GM13977 (cell line): ENCODE measurements around the gene SMG5.
A peak's percentile ranks its signal among the peaks of the same experiment; 100 is the strongest.

Source experiments
- DNase-seq: peaks from one replicate; pipeline ENCODE4 v3.0.0; 2012; ENCODE audit warnings: low spot score
- in situ Hi-C: fragments of 300-500 bp; cut with MboI; formaldehyde crosslinking; loops from one replicate; pipeline ENCODE4 v1.12.0; 2022; ENCODE audit warnings: low sequenced_read_pairs, low pct_unique_long_range_greater_than_20kb, mixed read lengths, inconsistent platforms; ENCODE audit not compliant: unreplicated experiment
- TF ChIP-seq, protein P1 (sequence below): IDR thresholded peaks from 2 replicates; pipeline ENCODE4 v1.5.1; 2012; ENCODE audit warnings: mild to moderate bottlenecking, control low read depth; ENCODE audit not compliant: insufficient read depth; ENCODE audit errors: extremely low read depth, missing control alignments

SMG5 gene

GRCh38 chr1:156284112-156284511 lies 1.5 kb upstream of the SMG5 start, which contains the start of gene TMEM79:
Gene TMEM79 (plus strand): TSS chr1:156284325. CDS start chr1:156285227, 902 bp downstream.
- DNase-seq = no peak
- in situ Hi-C loops = no loop called here
- TF ChIP-seq, protein P1, sequence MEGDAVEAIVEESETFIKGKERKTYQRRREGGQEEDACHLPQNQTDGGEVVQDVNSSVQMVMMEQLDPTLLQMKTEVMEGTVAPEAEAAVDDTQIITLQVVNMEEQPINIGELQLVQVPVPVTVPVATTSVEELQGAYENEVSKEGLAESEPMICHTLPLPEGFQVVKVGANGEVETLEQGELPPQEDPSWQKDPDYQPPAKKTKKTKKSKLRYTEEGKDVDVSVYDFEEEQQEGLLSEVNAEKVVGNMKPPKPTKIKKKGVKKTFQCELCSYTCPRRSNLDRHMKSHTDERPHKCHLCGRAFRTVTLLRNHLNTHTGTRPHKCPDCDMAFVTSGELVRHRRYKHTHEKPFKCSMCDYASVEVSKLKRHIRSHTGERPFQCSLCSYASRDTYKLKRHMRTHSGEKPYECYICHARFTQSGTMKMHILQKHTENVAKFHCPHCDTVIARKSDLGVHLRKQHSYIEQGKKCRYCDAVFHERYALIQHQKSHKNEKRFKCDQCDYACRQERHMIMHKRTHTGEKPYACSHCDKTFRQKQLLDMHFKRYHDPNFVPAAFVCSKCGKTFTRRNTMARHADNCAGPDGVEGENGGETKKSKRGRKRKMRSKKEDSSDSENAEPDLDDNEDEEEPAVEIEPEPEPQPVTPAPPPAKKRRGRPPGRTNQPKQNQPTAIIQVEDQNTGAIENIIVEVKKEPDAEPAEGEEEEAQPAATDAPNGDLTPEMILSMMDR = no peak

- in situ Hi-C loops = no loop called here
- TF ChIP-seq, protein P1 = no peak
- no peak for DNase-seq
Observed at GRCh38 chr1:156283521-156283920, 896 bp upstream of the SMG5 start.

DNA sequence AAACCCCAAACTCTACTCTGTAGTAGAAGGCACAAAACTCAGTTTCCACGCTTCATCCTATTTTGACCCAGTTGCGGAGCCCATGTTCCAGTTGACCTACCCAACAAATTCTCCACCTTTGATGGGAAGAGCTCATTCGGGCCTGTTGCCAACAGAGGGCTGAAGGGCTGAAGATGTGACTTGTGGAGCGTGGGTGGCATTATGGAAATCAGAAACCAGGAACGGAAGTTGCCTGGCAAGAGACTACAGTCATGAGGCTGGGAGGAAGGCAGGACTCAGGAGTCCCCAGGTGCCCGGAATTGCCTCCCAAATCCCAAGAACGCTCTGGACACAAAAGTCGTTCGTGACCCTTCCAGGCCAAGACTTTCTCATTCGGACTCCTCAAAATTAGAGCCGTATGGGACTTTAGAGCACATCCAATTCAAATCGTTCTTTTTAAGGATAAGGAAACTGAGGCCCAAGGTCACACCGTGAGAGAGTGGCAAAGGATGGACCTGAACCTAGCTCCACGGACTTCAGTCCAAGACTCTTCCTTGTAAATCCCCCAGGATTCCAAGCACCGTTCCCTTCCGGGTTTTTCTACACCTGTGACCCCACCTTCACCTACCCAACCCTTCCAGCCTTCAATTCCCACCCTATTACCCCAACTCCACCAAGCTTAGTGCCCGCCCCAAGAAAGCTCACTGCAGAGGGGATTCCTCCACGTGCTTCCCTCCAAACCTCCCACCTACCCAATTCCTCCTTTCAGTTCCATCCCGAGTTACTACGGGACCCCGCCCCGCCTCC lies 739 bp downstream of the SMG5 start:
- in situ Hi-C loops = no loop called here
- TF ChIP-seq, protein P1 = no peak
- DNase-seq = no peak

DNA sequence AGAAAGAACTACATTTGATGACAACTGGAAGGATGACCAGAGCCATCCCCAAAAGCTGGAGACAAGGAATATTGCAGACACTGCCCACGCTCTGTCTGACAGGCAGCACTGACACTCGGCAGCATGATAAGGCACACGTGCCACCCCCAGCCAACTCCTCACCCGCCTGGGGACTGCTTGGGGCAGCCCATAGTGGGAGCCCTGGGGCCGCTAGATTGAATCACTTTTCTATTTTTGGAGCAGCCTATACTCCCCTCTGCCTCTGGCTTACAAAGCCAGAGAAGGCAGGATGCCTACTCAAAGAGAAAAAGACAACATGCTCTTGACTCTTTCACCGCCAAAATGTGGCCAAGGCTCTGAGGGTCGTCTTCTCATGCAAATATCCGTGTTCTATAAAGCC lies 1.3 kb downstream of the SMG5 start:
- peak; percentile 68 for DNase-seq
- in situ Hi-C loops = no loop called here
- TF ChIP-seq, protein P1 = peak; percentile 16

DNA sequence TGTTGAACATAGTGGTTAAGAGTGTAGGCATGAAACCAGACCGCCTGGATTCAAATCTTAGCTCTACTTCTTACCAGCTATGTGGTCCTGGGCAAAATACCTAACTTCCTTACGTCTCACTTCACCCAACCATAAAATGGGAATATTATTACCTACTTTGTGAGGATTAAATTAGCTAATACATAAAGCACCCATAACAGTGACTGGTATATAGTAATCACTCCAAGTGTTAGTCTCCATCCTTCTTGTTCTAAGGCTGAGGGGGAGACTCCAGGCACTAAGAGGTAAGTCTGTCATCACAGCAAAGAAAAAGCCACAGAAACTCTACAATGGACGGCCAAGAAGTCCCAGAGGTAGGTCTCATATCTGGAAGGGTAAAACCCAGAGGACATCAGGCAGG lies 2.8 kb downstream of the SMG5 start:
- TF ChIP-seq, protein P1 = no peak
- DNase-seq = no peak
- in situ Hi-C loops = no loop called here

GRCh38 chr1:156276966-156277381 lies 5.7 kb downstream of the SMG5 start:
- in situ Hi-C loops = no loop called here
- TF ChIP-seq, protein P1 = no peak
- no peak for DNase-seq
